Inflammatory macrophage treated with lipopolysaccharide for 1 hour (primary cell): Measurements from ENCODE around the gene MAGI1.
"Not testable (repeated sequence)": the region's sequence is repeated elsewhere in the genome, so short reads cannot be mapped to it uniquely, and the experiment has no call there.

Experiments
- DNase-seq, 2 donors: peaks; one replicate each; pipeline ENCODE4 v3.0.0-alpha.2; 2020 to 2022

MAGI1 gene

GRCh38 chr3:65734792-65735191 is 303.9 kb downstream of the MAGI1 start:
- DNase-seq = no peak

GRCh38 chr3:65734382-65734781 is 304.3 kb downstream of the MAGI1 start:
- DNase-seq = no peak

- no peak for DNase-seq
Measured at GRCh38 chr3:65733459-65733858, 305.3 kb downstream of the MAGI1 start.

DNA sequence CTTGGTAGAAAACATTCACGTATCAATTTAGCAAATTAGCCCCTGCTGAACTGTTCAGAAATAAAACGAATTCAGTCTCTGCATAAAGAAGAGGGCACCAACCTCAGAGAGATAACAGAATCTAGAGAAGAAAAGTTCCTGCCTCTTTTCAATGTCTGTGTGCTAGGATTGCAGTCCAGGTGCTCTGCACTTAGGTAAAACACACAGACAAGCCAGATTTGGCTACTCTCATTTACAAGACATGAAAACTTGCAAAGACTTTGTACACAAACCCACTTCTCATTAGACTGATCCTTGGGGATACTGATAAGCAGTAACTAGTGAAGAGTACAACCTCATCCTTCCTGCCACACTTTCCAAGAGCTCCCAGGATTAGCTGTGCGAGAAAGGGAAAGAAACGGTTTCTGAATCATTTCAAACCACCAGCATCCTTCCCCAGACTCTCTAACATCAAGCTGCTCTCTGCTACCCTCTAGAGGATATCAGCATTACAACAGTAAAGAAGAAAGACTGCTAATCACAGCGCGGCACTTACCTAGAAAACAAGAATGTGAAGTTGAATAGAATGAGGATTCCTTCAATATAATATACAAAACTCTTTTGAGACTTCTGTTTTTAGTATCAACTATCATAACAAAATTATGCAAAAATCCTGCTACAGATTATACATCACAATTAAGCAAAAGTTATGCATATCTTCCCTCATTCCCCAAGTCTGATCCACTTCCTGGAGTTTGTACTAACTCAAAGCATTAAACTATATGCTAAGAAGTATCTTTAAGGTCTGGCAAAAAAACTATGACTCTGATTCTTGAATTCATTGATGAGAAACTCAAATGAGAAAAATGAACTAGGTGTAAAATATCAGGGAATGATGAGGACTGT is 306.4 kb downstream of the MAGI1 start:
- peak; percentile 1 to 51 for DNase-seq

DNA sequence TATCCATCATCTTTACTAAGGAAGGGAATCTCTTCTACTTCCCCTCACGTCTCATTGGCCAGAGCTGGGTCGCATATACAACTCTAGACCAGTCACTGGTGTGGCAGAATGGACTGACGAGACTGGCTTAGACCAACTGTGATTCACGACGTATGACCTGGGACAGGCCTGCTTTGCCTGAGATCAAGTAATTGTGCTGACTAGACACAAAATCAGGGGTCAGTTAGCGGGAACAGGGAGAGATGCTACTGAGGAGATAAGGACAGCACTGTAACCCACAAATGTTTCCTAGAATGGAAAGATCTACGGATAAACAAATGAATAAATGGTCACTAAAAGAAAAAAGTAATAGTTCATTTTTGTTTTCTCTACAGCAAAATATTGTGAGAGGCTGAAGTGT is 308.3 kb downstream of the MAGI1 start:
- no peak for DNase-seq

DNA sequence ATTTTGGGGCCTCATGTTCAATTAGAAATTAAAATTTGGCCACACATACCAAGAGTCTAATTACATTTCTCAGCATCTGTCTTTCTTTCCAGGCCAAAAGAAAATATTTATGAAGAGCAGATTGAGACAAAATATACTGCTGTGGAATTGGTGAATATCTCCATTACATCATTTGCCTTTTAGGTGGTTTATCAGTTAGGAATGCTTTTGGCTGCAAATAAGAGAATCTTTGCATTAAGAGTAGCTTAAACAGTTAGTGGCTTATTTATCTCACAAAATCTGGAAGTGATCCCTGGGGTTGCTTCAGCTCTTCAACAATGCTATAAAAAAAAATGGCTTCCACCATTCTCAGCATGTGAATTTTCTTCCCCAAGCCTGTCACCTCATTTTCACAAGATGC is 308.7 kb downstream of the MAGI1 start:
- no peak for DNase-seq

DNA sequence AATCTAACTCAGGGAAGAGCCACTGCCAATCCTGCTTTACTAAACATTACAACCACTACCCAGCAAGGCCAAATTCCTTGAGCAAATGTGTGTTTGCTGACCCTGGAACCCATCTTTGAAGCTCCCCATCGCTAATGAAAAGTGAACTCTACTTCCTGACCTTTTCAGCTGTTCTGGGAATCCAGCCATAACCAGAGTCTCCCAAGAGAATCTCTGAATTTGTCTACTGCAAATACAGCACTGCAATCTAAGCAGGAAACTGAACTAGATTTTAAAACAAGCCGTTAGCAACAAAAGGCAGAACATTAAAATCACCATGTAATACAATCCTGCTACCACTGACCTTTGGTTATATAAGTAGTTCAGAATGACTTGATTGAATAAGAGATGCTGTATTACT is 309.2 kb downstream of the MAGI1 start:
- no peak for DNase-seq

DNA sequence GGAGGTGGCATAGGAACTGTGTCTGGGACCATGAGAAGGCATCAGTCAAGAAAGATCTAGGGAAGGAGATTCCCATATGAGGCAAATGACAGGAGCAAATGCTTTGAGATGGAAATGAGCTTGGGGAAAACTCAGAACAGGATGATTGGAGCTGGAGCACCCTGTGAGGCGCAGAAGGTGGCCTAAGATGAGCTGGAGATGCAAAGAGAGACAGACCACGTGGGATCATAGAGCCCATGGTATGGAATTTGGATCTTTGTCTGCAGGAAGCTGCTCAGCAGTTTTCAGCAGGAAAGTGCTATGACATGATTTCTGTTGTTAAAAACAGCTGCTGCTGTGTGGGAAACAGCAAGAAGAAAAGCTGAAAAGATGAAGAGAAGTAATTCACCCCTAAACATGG is 310.6 kb downstream of the MAGI1 start:
- no peak for DNase-seq

DNA sequence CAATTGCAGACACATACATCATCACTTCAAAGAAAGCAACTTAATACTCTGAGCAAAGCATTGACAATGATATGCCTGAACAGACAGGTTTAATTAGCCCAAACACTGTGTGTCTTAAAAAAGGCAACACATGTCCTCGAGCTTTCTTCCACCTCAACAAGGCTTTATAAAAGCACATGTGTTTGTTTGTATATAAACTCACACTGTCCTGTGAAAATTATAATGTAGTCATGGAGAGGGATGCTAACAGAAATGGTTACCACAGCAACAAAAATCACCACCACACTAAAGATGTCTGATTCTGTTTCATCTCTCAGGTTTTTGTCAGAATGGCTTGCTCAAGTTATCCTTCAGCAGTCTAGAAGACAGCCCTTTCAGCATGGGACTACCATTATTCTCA is 314.7 kb downstream of the MAGI1 start:
- DNase-seq = no peak

- no peak for DNase-seq
Measured at GRCh38 chr3:65723011-65723410, 315.7 kb downstream of the MAGI1 start.

DNA sequence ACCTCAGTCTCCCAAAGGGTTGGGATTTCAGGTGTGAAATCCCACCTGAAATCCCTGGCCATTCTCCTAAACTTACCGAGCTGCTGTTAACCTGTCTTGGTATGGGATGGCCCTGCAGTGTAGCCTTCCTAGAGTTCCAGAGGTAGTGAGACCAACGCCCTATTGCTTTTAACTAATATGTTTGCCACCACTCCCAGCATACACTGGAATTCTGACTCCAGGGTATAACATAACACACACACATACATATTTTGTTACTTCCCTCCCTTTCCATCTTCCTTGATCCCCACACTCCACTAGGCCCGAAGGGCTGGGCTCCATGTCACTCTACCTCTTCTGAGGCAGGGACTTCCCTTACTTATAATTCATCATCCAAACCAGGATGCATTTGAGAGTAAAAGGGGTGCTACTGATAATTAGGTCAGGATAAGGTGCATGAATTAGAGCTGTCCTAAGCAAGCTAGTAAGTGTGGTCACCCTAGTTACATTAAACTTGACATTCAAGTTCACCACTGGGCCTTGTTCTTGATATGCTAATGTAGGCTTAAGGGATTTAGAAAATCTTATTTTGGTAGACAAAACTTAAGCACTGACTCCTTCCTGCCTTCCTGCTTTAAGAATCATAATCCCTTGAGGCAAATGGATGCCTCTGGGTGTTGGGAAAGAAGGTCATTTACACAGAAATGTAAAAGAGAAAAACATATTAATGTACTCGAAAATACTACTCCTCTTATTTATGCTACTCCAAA is 317.6 kb downstream of the MAGI1 start:
- no peak for DNase-seq

DNA sequence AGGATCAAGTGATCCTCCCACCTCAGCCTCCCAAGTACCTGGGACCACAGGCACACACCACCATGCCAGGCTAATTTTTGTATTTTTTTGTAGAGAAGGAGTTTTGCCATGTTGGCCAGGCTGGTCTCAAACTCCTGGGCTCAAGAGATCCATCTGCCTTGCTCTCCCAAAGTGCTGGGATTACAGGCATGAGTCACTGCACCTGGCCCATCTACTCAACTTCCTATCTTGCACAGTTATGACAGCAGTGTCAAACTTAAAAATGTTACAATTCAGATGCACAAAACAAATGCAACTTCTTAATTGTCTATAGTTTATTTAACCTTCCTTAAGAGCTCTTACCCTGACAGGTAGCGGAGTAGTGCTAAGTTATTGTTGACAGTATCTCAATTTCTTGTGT is 319.1 kb downstream of the MAGI1 start:
- not testable (repeated sequence) for DNase-seq

- DNase-seq = no peak
Measured at GRCh38 chr3:65717676-65718346, 320.9 kb downstream of the MAGI1 start.

- DNase-seq = no peak
Measured at GRCh38 chr3:65716071-65716751, 322.5 kb downstream of the MAGI1 start.

DNA sequence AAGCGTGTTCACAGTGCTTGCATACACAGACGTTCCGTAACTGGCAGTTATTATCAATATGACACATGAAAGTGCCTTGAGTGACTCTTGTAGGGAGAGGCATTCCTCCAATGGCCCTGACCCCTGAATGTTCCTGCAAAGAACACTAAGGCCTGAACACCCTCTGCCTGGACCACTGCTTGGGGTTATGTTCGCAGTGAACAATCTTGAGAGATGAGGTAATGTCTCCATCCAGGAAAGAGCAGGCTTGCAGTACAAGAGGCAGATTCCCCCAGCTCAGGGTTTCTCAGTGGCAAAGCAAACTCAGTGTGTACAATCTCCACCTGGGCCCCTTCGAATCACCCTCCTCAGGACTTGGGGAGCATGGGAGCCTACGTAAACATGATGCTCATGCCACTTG is 324.6 kb downstream of the MAGI1 start:
- no peak for DNase-seq

GRCh38 chr3:65713016-65713415 is 325.7 kb downstream of the MAGI1 start:
- no peak for DNase-seq

GRCh38 chr3:65712140-65712539 is 326.6 kb downstream of the MAGI1 start:
- DNase-seq = no peak

DNA sequence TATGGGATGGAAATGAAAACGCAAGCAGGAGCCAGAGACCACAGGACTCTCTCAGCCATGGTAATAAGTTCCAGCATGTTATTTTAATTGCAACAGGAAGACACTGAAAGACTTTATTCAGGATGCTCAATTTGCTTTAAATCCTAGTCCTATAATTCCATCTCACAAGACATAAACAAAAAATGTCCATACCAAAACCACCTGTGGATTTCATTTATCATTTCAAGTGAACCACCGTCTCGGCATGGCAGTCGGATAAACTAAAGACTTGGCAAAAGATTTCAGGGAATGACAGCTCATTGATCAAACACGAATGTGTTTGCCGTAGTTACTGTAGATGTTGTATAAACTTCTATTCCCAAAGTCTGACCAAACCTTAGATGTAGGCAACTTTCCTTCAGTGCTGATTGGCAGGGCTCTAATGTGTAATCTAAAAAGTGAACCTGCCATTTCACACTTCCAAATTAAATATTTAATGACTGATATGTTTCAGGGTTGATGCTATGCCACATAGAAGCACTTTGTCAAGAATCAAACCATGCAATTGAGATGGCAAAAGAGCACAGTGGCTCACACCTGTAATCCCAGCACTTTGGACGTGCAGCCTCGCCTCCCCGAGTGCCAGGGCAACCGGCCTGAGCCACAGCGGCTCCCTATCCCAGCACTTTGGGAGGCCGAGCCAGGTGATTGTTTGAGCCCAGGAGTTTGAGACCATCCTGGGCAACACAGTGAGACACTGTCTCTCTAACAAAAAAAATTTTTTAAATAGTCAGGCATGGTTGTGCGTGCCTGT is 331.7 kb downstream of the MAGI1 start:
- no peak for DNase-seq

GRCh38 chr3:65706301-65706700 is 332.4 kb downstream of the MAGI1 start:
- DNase-seq = no peak

DNA sequence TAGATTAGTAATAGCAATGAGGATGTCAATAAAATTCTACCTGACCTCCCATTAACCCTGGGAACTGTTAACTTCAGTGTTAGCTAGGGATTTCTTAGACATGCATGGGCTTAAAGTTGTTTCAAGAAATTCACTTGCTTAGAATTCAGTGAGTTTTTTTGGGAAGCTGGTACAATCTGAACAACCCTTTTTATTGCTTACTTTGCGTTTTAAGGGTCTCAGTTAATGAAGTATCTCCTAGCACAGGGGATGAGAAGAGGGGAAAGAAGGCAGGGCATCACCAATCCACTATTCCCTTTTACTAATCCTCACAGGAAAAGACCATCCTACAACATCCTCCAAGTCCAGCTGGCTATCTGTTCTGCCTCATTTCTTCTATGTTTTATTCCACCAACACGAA is 334.9 kb downstream of the MAGI1 start:
- no peak for DNase-seq

DNA sequence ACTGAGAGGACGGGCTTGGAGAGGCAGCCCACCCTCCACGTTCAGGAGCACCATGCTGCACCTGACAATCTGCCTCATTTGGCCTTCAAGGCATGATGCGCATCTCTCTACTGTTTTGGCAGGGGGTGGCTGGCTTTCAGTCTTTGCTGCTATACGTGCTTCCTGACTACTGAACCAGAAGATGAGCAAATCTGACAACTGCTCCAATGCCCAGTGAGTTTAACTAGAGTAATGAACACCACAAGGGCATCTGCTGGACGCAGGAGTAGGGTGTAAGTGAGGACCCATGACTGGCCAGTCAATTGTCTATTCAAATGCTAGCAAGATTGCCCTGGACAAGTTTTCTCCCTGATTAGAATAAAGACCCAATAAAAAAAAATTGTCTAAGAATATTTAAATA is 335.7 kb downstream of the MAGI1 start:
- no peak for DNase-seq

DNA sequence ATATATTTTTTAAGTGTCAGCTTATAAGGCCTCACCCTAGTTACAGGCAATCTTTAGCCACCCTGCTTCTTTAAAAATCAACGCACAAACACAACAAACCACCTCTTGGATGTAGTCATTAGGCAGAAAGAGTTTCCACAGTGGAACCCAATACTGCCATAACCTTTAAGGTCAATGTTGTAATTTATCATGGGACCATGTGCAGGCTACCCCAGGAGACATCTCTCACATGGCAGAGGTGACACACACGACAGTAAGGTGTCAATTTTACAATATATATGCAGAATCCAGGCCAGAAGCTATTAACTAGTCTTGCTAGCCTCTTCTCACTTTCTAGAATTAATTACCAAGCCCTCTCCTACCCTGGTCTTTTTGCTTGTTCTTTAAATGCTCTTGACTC is 336.5 kb downstream of the MAGI1 start:
- DNase-seq = no peak
